ENCODE results near the gene ITPR2.

GRCh38 chr12:26335651-26336050 is 497.3 kb downstream of the ITPR2 start:
- TF ChIP-seq EZH2 (IDR thresholded peaks at IDR 0.05; ENCODE audit: insufficient read depth, poor library complexity, severe bottlenecking) (no peak), EZH2phosphoT487 (IDR thresholded peaks at IDR 0.05; ENCODE audit: insufficient read depth, low read depth) (no peak)
